AML-193 (cell line): ENCODE measurements around the gene UBC.
"Not testable (repeated sequence)": the region's sequence is repeated elsewhere in the genome, so short reads cannot be mapped to it uniquely, and the experiment has no call there.

Experiments
- DNase-seq, 2 experiments: peaks; one replicate each; lab custom pipeline; 2025; lab: John Stamatoyannopoulos, UW

UBC gene

DNA sequence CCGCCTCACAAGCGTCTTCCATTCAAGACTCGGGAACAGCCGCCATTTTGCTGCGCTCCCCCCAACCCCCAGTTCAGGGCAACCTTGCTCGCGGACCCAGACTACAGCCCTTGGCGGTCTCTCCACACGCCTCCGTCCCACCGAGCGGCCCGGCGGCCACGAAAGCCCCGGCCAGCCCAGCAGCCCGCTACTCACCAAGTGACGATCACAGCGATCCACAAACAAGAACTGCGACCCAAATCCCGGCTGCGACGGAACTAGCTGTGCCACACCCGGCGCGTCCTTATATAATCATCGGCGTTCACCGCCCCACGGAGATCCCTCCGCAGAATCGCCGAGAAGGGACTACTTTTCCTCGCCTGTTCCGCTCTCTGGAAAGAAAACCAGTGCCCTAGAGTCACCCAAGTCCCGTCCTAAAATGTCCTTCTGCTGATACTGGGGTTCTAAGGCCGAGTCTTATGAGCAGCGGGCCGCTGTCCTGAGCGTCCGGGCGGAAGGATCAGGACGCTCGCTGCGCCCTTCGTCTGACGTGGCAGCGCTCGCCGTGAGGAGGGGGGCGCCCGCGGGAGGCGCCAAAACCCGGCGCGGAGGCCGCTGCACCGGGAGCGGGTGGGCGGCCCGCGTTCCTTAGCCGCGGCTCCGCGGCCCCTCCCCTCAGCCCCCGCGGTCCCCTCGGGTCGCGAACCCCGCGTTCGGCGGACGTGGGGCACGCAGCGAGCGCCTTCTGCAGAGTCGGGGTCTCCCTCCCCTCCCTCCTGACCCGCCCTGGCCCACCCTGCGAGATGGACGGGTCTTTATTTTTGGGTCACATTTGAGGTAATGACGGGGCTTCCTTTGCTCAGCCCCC is at the start of gene UBC:
TSS of gene UBC (minus strand) at position 259 of the 847 bp plus-strand sequence. CDS start 879 bp downstream, outside the sequence.
- DNase-seq: no peak

DNA sequence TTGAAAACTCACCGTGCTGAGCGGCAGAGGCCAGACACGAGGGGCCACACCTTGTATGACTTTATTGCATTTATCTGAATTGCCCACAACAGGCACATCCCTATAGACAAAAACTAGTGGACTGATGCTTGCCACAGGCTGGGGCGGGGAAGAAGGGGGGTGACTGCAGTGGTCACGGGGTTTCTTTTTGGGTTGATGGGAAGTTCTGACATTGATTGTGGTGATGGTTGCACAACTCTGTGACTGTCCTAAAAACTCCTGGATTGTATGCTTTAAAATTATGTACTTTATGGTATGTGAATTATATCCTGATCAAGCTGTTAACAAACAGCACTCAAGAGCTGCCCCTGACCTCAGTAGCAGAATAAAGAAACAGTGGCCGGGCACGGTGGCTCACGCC is 48.8 kb upstream of the UBC start:
- DNase-seq: no peak

DNA sequence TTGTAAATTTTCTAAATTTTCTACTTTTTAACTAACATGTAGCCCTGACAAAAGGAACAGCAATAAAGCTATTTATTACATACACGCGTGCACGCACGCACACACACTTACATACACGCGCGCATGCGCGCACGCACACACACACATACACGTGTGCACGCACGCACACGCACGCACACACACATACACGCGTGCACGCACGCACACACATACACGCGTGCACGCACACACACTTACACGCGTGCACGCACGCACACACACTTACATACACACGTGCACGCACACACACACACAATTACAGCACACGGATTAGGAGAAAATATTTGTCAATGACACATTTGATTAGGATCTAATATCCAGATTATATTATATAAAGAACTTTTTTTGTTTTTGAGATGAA is 46.6 kb upstream of the UBC start:
- DNase-seq: no peak

DNA sequence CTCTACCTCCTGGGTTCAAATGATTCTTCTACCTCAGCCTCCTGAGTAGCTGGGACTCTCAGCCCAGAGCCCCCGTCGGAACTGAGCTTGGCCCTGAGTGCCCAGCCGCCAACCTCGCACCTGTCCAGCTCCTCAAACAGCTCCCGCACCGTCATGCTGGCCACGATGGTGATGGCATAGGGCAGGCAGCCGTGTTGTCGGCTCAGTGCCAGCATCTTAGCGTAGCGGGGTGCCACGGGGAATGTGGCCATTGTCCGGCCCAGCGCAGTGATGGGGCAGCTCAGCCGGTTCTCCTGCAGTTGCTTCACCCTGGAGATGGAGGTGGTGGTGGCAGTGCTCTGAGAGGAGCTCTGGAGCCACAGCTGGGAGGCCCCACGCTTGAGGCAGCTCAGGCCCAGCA is 42.1 kb upstream of the UBC start:
- DNase-seq: no peak

DNA sequence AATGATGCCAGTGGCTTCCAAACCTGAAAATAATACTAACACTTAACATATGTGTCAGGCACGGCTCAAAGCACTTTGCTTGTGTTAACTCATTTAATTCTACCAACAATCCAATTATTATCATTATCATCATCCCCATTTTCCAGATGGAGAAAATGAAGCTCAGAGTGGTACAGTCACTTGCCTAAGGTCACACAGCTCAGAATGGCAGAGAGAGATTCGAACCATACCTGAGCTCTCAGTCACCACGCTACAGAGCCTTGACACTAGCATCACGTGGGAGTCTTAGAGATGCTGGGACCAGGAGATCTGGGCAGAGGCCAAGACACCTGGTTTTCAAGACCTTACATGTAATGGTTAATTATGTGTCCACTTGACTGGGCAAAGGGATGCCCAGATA is 40.3 kb upstream of the UBC start:
- DNase-seq: no peak

DNA sequence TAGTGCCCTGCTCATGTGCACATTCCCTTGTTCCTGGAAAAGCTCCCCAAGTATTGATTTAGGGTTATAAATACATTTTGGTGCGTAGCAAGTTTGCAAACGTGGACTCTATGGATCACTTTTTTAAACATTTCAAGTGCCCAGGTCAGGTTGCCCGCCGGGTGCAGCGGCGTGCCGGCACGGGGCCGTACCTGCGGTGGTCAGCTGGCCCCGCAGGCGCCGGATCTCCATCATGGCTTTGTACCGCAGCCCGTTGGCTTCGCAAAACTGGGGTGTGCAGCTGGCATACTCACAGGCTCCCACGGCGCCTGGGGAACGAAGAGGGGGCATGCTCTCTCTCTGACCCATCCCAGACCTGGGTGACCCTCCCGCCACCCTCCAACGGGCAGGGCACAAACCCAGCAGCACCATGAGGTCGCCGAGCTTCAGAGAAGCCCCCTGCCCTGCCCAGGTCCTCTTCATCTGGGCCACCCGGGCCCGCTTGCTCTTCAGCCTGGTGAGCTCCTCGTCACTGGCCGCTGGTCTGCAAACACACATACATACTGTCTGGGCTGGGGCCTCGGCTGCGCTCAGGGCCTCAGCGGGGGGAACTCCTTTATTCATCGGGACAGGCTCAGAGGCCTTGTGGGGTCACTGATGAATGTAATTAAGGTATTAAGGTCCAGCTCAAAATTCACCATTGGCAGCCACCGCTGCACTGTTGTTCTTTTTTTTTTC is 39.4 kb upstream of the UBC start:
- DNase-seq: no peak

DNA sequence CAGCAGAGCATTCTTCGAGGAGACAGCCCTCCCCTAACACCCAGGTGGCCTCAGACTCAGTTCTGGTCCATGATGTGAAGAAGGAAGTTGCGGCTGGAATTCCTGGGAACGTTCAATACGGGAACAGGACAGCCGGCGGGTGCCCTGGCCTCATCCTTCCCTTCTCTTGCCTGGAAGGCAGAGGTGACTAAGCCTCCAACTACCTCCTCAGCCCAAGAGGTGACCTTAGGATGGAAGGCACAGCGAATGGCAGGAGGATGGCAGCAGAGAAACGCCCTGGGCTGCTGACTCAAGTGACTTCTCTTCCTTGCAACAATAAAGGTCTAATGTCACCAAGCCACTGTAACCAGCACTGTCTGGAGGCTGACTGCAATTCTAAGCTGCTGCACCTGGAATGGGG is 38.4 kb upstream of the UBC start:
- DNase-seq: no peak

DNA sequence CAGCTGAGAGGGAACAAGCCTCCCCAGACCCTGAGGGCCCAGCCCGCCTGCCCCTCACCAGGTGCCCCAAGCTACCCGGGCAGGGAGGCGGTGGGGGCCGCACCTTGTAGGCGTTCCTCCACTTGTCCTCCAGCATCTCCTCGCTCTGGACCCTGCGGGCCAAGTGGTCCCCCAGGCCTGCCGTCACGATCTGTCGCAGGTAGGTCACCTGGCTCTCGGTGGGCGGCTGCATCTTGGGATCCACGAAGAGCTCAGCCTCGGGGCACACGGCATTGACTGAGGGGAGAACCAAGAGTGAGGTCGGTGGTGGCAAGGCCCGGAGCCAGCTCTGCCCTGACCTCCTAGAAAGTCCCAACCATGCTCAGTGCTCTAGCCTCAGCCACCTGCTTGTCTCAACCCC is 37.8 kb upstream of the UBC start:
- DNase-seq: no peak

DNA sequence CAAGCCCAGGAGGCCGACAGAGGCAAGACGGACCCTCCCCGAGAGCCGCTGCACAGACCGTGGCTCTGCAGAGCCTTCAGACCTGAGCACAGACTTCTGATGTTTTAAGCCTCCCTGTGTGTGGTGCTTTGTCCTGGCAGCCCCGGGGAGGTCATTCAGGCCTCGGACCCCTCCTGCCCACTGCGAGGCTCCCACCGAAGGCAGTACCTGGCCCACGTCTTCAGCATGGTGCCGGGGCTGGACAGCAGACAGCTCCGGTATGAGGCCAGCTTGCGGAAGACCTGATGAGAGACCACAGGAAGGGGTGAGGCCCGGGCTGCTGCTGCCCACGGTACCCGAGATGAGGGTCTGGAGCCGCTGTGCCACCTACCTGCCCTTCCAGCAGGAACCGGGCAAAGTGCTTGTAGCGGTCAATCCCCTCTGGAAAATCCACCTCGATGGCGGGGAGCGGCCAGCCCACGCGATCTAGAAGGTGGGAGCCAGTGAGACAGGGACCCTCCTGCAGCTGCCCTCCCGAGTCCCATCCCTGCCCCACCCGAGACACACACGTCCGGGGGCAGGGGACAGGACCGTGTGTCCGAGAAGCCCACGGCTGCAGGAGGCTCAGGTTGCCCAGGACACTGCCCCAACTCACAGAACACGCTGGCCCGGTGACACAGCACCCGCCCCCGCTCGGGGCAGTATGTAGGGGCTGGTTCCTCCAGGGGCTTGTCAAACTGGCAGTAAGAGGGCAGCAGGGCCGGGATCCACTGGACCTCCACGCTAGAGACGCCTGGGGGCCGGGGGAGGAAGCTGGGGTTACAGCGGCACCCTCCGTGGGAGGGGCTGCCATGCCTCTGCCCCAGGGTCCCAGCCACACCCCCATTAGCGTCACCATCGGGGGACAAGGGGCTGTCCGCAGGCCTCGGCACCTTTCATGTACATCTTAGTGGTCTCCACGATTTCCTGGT is 35.6 kb upstream of the UBC start:
- no peak for DNase-seq

DNA sequence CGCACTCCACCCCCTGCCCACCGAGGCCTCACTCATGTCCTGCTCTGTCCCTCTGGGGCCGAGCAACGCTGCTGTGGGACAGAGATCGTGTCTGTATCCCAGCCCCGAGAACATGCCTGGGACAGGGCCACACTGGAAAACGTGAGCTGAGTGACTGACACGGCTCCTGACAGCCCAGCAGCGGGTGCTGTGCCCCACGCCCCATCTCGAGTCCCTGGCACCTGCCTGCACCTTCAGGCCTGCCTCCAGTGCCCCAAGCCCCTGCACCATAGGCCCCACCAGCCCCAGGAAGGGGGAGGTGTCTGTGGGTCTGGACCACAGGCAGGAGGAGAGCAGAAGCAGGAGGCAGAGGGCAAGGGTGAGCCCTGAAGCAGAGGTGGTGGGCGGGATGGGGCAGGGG is 34.6 kb upstream of the UBC start:
- no peak for DNase-seq

DNA sequence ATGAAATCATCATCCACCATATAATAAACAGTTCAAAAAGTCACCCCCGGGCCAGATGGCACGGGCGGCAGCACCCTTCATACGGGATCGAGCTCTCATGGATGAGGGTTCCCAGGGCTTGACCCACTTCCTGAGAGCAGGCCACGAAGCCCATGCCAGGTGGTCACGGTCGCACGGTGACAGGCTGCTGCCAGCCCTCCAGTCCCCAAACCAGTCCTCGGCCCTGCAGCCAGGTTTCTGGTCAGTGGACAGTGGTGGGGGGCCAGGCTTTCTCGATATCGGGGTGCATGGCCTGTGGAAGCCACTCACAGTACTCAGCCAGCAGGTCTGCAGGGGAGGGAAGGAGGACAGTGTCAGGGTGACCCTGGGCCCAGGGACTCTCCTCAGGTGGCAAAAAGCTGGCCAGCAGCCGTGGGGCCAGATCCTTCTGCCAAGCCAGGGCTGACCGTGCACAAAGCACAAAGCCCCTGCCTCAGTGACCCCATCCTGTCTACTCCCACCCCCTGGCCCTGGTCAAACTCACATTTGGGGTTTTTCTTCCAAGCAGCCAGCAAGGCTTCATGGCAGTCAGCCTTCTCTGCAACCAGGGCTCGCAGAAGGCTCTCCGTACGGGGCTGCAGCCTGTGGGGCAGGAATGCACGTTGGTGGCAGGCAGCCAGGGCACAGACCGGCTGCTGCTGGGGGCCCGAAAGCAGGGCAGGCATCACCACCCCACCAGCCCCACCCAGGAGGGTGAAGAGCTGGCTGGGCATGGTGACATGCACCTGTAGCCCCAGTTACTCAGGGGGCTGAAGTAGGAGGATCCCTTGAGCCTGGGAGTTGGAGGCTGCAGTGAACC is 33.3 kb upstream of the UBC start:
- DNase-seq: no peak

DNA sequence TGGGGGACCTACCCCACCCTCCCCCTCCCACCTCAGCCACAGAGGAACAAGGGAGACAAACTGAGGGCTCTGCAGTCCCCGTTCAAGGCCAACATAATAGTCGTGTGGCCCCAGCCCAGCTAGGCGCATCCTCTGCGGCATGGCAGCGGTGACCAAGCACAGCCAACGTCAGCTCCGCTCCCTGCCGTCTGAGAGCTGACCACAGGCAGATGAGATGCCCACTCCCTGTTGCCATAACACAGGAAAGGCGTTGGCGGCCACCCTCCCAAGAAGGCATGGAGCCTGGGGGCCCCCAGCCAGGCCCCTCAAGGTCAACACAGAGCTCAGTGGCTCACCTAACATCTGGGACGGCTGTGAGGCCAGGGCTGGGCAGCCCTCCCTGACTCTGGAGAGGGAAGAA is 32.6 kb upstream of the UBC start:
- no peak for DNase-seq

DNA sequence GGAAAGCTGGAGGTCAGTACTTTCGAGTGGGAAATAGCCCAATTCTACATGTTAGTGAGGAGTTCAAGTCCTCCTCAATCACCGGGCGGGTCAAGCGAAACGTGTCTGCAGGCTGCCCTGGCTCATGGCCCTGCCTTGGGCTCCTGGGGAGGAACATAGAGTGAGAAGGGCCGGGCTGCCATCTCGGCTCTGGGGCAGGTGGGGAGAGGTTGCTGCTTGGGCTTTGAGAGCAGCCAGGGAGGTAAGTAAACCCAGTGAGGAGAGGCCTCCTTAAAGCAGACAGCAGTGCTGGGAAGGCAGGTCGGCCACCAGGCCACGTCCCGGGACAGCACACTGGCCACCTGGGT is 32.0 kb upstream of the UBC start:
- DNase-seq: no peak

DNA sequence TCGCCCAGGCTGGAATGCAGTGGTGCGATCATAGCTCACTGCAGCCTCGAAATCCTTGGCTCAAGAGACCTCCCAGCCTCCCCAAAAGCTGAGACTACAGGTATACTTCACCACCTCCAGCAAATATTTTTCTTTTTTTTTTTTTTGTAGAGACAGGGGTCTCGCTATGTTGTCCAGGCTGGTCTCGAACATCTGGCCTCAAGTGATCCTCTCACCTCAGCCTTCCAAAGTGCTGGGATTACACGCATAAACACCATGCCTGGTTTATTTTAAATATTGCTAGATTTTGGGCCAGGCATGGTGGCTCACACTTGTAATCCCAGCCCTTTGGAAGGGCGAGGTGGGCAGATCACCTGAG is 26.7 kb upstream of the UBC start:
- DNase-seq: no peak

DNA sequence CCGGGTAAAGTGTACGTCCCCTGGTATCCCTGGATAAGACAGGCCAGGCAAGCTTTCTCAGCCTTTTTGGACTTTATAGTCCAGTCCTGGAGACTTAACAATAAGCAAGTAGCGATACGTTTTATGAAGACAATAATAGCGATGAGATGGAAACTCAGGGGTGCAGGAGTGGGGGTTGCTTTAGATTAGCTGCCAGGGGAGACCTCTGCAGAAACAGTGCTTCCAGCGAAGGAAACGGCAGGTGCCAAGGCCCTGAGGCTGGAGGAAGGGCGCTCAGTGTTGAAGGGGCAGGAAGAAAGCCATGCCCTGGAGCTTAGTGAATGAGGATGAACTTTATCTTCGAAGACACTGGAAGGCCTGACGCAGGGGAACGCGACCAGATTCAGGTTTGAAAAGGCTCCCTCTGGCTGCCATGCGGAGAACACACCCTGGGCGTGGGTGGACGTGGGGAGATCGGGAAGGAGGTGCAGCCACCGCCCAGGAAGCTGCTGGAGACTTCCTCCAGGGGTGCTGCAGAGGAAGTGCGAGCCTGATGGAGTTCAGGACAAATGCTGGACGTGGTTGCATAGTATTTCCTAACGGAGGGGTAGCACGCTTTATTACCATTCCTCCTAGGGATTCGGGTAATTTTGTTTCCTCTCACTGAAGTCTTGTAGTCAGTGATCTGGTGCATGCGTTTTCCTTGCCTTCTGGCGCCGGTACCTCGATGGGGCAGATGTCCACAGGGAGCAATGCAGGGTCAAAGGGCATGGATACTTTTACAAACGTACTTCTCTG is 26.1 kb upstream of the UBC start:
- no peak for DNase-seq

DNA sequence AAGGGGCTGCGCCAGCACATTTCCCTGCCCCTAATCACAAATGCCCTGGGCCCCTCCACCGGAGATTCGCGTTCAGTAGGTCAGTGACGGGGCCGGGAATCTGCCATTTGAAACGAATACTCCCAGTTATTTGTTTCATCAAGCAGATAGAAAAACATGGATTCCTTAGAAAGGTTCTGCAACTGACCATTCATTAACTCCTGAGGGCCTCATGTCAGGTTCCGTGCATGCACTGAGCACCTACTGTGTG is 25.6 kb upstream of the UBC start:
- no peak for DNase-seq

DNA sequence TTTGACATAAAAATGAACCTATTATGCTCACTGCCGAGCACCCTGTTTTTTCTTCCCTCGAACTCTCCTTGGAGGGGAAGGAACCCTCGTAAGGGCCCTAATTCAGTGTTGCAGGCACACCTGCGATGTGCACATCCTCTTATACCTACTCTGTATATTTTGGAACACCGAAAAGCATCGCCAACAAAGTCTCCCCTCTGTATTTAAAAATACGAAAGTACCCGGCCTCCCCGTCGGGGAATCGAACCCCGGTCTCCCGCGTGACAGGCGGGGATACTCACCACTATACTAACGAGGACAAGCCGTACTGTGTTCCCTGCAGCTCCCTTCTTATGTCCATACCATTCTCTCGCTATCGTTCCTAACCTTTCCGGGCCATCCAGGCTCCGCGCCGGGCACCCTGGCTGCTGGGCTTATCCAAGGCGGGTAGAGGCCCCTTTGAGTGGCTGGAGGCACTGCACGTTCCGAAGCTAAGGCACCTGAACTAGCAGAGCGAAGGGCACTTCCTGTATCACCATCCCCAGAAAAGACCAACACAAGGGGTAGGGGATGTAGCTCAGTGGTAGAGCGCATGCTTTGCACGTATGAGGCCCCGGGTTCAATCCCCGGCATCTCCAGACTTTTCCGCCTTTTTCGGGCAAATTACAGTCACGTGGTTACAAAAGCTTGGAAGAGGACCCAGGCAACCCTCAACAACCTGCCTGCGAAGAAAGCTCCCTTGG is 25.1 kb upstream of the UBC start:
- DNase-seq: no peak

DNA sequence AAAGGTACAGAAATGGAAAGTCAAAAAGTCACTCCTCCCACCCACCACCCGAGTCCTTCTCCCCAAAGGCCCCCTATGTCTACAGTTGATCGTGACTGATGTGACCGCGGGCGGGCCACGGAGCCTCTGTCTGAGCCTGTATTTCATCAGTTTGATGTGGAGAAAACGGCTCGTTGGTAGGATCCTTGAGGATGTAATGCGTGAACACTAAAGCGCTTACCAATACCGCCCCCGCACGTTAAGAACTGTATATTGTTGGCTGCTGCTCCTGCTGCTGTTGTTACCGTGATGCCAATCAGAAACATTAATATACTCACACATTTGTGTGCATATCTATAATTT is 24.6 kb upstream of the UBC start:
- no peak for DNase-seq

DNA sequence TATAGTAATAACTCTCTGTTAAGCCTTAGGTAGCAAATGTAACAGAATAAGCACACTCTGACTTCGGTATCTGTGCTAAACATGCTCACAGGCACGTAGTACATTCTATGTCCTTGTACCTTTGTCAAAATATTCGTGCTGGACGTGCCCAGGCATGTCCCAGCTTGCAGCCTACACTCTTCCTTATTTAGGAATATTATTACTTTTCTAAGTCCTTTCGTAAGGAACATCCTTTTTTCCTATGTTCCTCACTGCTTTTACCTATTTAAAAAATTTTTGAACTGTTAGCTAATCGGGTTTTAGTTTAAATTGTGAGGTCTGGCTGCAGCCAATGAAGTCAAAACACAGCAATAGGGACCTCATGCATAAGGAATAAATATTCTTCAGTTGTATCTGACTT is 24.1 kb upstream of the UBC start:
- DNase-seq: no peak

DNA sequence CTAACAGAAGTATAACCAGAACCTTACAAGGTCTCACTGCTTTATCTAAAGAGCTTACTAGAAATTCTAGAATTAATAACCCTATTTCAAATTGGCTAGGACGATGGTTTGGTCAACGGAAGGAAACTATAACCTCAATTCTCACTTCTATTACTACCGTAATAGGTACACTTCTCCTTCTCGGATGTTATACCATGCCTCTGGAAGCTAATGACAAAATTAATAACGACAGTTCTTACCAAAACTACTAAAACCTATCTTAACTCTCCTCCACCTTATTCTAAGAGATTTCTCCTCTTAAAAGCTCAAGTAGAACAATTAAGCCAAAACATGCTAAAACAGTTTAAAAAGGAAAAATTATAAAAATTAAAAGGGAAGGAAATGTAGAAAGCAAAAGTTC is 23.7 kb upstream of the UBC start:
- no peak for DNase-seq

DNA sequence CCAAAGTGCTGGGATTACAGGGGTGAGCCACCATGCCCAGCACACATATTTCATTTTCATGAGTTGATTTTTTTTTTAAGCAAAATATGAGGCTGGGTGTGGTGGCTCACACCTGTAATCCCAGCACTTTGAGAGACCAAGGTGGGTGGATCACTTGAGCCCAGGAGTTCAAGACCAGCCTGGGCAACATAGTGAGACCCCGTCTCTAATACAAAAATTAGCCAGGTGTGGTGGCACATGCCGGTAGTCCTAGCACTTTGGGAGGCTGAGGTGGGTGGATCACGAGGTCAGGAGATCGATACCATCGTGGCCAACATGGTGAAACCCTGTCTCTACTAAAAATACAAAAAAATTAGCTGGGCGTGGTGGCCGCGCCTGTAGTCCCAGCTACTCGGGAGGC is 17.1 kb upstream of the UBC start:
- DNase-seq: not testable (repeated sequence)
